NCI-H526 (cell line): Measurements from ENCODE around the gene CACNB4.

Experiments
- DNase-seq, 2 experiments: peaks; one replicate each; lab custom pipeline; 2025; lab: John Stamatoyannopoulos, UW

Gene CACNB4

GRCh38 chr2:151974988-151975387 is 123.9 kb downstream of the CACNB4 start:
- no peak for DNase-seq

- DNase-seq = peak; percentile 67 to 89
Observed at GRCh38 chr2:151973901-151974199, 125.0 kb downstream of the CACNB4 start.

- peak; percentile 60 to 67 for DNase-seq
Observed at GRCh38 chr2:151973013-151973900, 125.6 kb downstream of the CACNB4 start.

GRCh38 chr2:151972241-151973012 is 126.4 kb downstream of the CACNB4 start:
- DNase-seq = peak in 1 of 2 experiments; percentile 39

GRCh38 chr2:151971301-151972051 is 127.4 kb downstream of the CACNB4 start:
- DNase-seq = peak in 1 of 2 experiments; percentile 15

GRCh38 chr2:151968770-151969470 is 129.9 kb downstream of the CACNB4 start:
- DNase-seq = no peak

- DNase-seq = no peak
Observed at GRCh38 chr2:151967829-151968722, 130.8 kb downstream of the CACNB4 start.

GRCh38 chr2:151965884-151966283 is 133.0 kb downstream of the CACNB4 start:
- DNase-seq = no peak

GRCh38 chr2:151961558-151961957 is 137.3 kb downstream of the CACNB4 start:
- DNase-seq = no peak

GRCh38 chr2:151959238-151959637 is 139.6 kb downstream of the CACNB4 start:
- no peak for DNase-seq

GRCh38 chr2:151953467-151953866 is 145.4 kb downstream of the CACNB4 start:
- DNase-seq = no peak

- DNase-seq = no peak
Observed at GRCh38 chr2:151952691-151953456, 146.0 kb downstream of the CACNB4 start.

GRCh38 chr2:151947813-151948165 is 151.1 kb downstream of the CACNB4 start:
- DNase-seq = no peak

GRCh38 chr2:151946899-151947812 is 151.7 kb downstream of the CACNB4 start:
- peak in 1 of 2 experiments; percentile 61 for DNase-seq

GRCh38 chr2:151946250-151946884 is 152.5 kb downstream of the CACNB4 start:
- no peak for DNase-seq

GRCh38 chr2:151945602-151946001 is 153.2 kb downstream of the CACNB4 start:
- no peak for DNase-seq

- DNase-seq = no peak
Observed at GRCh38 chr2:151945186-151945585, 153.7 kb downstream of the CACNB4 start.

GRCh38 chr2:151943461-151943860 is 155.4 kb downstream of the CACNB4 start:
- no peak for DNase-seq
